Lung (tissue), 12 donors: ENCODE results near the gene ATP10A. TPM values are rescaled to one million over a fixed set of nuclear protein-coding genes. Genes with fewer than 3 reads are reported as not detected.

Source experiments
- ATAC-seq: fragments of 200-7000 bp; cut with Tn5 transposase; one replicate; pipeline ENCODE4 v1.9.1; 2020; ENCODE audit warnings: moderate number of reproducible peaks; ENCODE audit not compliant: insufficient read depth, low FRiP score
- DNase-seq, 3 donors: peaks; one replicate each; pipeline ENCODE4 v3.0.0-alpha.2; 2013 to 2017
- H3K27ac ChIP-seq, 2 donors: one replicate each; pipeline ENCODE4 v1.5.1; 2013; ENCODE audit warnings: mild to moderate bottlenecking in 2 of 2, moderate library complexity in 2 of 2, control low read depth in 1 of 2, inconsistent platforms in 1 of 2, low read depth in 1 of 2, low read length in 1 of 2
- H3K27me3 ChIP-seq, 3 donors: one replicate each; pipeline ENCODE4 v1.5.1; 2013; ENCODE audit warnings: low read length in 2 of 3; ENCODE audit not compliant: control insufficient read depth in 3 of 3, insufficient read depth in 3 of 3
- H3K36me3 ChIP-seq, 4 donors: one replicate each; pipeline ENCODE4 v1.5.1; 2013; ENCODE audit warnings: low read length in 4 of 4, mild to moderate bottlenecking in 1 of 4, moderate library complexity in 1 of 4; ENCODE audit not compliant: control insufficient read depth in 4 of 4, insufficient read depth in 4 of 4
- H3K4me1 ChIP-seq, 5 donors: one replicate each; pipeline ENCODE4 v1.5.1; 2013; ENCODE audit warnings: low read length in 5 of 5, mild to moderate bottlenecking in 2 of 5, moderate library complexity in 1 of 5; ENCODE audit not compliant: control insufficient read depth in 5 of 5, insufficient read depth in 5 of 5
- H3K4me3 ChIP-seq: one replicate; pipeline ENCODE4 v1.5.1; 2013; ENCODE audit warnings: mild to moderate bottlenecking, control low read depth, moderate library complexity
- H3K9ac ChIP-seq, 2 donors: one replicate each; pipeline ENCODE4 v1.5.1; 2013; ENCODE audit warnings: low read length in 2 of 2, control low read depth in 1 of 2; ENCODE audit not compliant: insufficient read depth in 1 of 2
- H3K9me3 ChIP-seq, 4 donors: one replicate each; pipeline ENCODE4 v1.5.1; 2013; ENCODE audit warnings: low read length in 3 of 4, mild to moderate bottlenecking in 1 of 4, moderate library complexity in 1 of 4; ENCODE audit not compliant: control insufficient read depth in 4 of 4, insufficient read depth in 3 of 4
- CTCF ChIP-seq: IDR thresholded peaks from 2 replicates; pipeline ENCODE4 v1.5.1; 2012; ENCODE audit warnings: mild to moderate bottlenecking; ENCODE audit errors: control extremely low read depth, extremely low read depth
- WGBS, 2 donors: extraction: QIAGEN DNeasy Blood & Tissue Kit; methylation state at CpG; one replicate each; pipeline ENCODE4 v1.1.7; 2013; 5-methylcytosine and 5-hydroxymethylcytosine counted together
- polyA plus RNA-seq, 2 donors: library from polyadenylated mRNA; stranded (reverse); fragments of 200-250 nt; gene quantifications; one replicate each; pipeline ENCODE4 v1.2.1, GENCODE V29; 2013
- total RNA-seq, 2 donors: library from RNA; depleted of rRNA in 1 of 2; stranded (reverse); fragments of >200 nt in 1 of 2; gene quantifications; one replicate each; pipeline ENCODE4 v1.2.1, GENCODE V29; 2014 to 2021
- donor health status: control.
- donor health status: control.
- donor health status: Bipolar disorder and iron deficiency.
- donor health status: healthy.
- donor health status: DM: yes; HTN: yes; CAD: no.

ATP10A gene
- total and polyA plus RNA-seq, 4 donors = 4.5 to 33.7 (median 6.2) TPM

- 90% methylated on average over 19 of the region's 19 CpGs for WGBS, 2 donors
- no peak overlapping the region for H3K9ac ChIP-seq
Measured at GRCh38 chr15:25701721-25702465, 161.2 kb downstream of the ATP10A start.

GRCh38 chr15:25700916-25701315 is 162.2 kb downstream of the ATP10A start:
- Histone ChIP-seq H3K36me3 (peaks cover 0 to 14% (median 0%) of the 10 kb centered on the region in 4 donors), H3K9ac (no peak overlapping the region), H3K4me3 (no peak overlapping the region), H3K27ac (no peak overlapping the region), H3K27me3 (no peaks in the 10 kb centered on the region), H3K4me1 (no peaks in the 10 kb centered on the region), H3K9me3 (no peaks in the 10 kb centered on the region)
- ATAC-seq (no peak), DNase-seq (no peak)
- WGBS, 2 donors = 88 to 92% methylated on average over 7 of the region's 7 CpGs
- no peak for TF ChIP-seq CTCF

More at GRCh38 chr15:25701721-25702465, 161.2 kb downstream of the ATP10A start:
- ATAC-seq = no peak
- H3K4me1 ChIP-seq = no peaks in the 10 kb centered on the region
- H3K27ac ChIP-seq = no peak overlapping the region
- H3K36me3 ChIP-seq = peaks cover 0 to 13% (median 0%) of the 10 kb centered on the region in 4 donors
- TF ChIP-seq CTCF = no peak
- H3K9me3 ChIP-seq = no peaks in the 10 kb centered on the region
- no peaks in the 10 kb centered on the region for H3K27me3 ChIP-seq
- no peak for DNase-seq
- no peak overlapping the region for H3K4me3 ChIP-seq

- TF ChIP-seq CTCF = no peak
- peaks cover 0 to 18% (median 0%) of the 10 kb centered on the region in 4 donors for H3K36me3 ChIP-seq
- WGBS, 2 donors = 78 to 89% methylated on average over 1 of the region's 1 CpG
- H3K27me3 ChIP-seq = no peaks in the 10 kb centered on the region
- H3K27ac ChIP-seq = no peak overlapping the region
- H3K4me3 ChIP-seq = no peak overlapping the region
- no peak overlapping the region for H3K9ac ChIP-seq
- no peaks in the 10 kb centered on the region for H3K4me1 ChIP-seq
- no peaks in the 10 kb centered on the region for H3K9me3 ChIP-seq
- ATAC-seq = no peak
- no peak for DNase-seq
Measured at GRCh38 chr15:25697586-25697985, 165.5 kb downstream of the ATP10A start.
